HG03469 (cell line): ENCODE measurements around the gene PIGB.
"Not testable (repeated sequence)": the region's sequence is repeated elsewhere in the genome, so short reads cannot be mapped to it uniquely, and the experiment has no call there.

Experiments
- ATAC-seq: cut with Tn5 transposase; IDR thresholded peaks from one replicate; pipeline ENCODE4 v1.9.1; 2021; ENCODE audit warnings: mild to moderate bottlenecking, moderate library complexity, moderate number of reproducible peaks; ENCODE audit not compliant: unreplicated experiment

Gene PIGB

GRCh38 chr15:55318588-55319494 is at the start of gene PIGB, which contains the start of gene PIGBOS1:
Gene PIGB, plus strand, starts transcription at chr15:55319222. Its CDS starts 29 bp downstream, at chr15:55319251.
Gene PIGBOS1, minus strand, starts transcription at chr15:55319123. Its CDS starts 1,331 bp downstream, at chr15:55317792.
- peak; percentile 82 for ATAC-seq

GRCh38 chr15:55270291-55270690 is 48.7 kb upstream of the PIGB start:
- no peak for ATAC-seq

DNA sequence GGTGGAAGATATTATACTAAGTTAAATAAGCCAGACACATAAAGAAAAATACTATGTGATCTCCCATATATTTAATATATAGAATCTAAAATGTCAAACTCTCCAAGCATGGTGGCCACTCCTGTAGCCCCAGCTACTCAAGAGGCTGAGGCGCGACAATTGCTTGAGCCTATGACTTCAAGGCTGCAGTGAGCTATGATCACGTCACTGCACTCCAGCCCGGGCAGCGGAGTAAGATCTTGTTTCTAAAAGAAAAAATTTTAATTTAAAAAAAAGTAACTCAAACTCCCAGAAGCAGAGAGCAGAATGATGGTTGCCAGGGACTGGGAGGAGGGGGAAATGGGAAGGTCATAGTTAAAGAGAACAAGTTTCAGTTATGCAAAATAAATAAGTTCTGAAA is 42.7 kb upstream of the PIGB start:
- ATAC-seq = no peak

DNA sequence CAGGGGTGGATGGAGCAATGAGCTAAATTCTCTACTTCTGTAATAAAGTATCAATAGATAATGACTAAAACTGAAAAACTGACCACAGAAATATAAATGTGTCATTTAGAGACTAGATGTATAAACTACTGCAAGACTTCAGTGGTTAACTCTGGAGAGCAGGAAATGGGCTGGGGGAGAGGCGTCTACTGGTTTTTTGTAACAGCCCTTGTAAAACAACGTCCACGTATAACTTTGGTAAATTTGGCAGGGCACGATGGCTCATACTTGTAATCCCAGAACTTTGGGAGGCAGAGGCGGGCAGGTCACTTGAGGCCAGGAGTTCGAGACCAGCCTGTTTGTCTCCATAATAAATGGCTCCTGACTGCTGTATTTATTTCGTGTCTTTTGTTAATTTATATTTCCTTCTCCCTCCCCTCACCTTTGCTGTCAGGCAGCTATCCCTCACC is 41.9 kb upstream of the PIGB start:
- ATAC-seq = peak; percentile 50

DNA sequence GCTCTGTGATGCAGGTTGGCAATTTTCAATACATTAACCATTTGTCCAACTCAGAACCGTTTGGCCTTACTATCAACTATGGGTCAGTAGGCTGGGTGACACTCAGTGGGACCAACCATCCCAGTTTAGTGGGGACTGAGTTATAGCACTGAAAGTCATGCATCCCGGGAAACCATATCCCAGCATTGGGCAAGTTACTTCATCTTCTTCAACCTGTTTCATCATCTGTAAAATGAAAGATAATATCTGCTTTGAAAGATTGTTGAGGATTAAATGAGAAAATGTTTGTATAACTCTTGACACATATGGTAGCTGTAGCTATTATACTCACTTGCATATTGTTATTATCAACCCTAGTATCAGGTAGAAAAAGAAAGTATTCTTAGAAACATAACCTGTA is 41.3 kb upstream of the PIGB start:
- ATAC-seq = no peak

DNA sequence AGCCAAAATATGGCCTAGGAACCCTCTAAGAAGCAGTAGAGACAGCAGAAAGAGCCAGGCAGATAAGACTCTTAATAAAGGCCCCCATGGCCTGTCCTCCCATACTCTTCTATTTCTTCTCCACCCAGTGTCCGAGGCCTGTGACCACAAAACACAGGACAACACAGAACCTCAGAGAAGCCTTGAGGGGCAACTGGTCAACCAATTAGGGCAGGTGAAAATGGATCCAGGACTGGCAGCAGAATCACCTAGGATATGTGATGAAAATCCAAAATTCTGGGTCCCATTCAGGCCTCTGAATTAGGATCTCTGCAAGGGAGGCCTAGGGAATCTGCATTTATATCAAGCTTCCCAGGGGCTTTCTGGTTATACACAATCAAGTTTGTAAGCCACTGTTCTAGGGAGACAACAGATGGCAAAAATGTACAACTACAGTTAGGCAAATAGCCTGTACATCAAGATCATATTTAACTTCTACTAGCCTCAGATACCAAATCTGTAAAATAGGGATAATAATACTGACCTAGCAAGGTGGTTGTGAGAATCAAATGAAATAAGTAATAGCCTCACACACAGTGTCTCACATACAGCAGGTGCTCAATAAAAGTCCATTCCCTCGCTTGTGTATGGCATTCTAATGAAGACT is 39.8 kb upstream of the PIGB start:
- no peak for ATAC-seq

GRCh38 chr15:55279746-55280351 is 39.2 kb upstream of the PIGB start:
- peak; percentile 65 for ATAC-seq

GRCh38 chr15:55280589-55280988 is 38.4 kb upstream of the PIGB start:
- ATAC-seq = not testable (repeated sequence)

DNA sequence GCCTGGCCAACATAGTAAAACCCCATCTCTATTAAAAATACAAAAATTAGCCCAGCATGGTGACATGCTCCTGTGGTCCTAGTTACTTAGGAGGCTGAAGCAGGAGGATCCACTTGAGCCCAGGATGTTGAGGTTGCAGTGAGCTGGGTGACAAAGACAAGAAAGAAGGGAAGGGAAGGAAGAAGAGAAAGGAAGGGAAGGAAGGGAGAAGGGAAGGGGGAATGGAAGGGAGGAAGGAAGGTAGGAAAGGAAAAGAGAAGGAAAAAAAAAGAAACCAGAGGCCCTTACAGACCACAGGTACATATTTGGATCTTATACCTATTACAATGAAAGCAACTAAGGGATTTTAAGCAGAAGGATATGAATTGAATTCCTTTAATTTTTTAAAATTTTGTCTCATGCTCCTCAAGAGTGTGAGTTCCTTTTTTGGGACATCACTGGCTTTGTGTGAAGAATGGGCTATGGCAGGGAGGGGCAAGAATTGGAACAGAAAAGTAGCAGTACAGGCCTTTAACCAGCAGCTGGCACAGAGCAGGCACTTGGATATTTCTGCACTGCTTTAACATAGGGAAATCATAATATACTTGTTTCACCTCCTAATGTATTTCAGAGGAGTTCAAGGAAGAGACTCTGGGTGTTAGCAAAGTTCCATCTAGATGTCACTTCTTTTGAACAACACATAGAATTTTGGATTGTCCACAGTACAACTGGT is 37.3 kb upstream of the PIGB start:
- no peak for ATAC-seq

- ATAC-seq = no peak
Measured at GRCh38 chr15:55282284-55282833, 36.7 kb upstream of the PIGB start.

DNA sequence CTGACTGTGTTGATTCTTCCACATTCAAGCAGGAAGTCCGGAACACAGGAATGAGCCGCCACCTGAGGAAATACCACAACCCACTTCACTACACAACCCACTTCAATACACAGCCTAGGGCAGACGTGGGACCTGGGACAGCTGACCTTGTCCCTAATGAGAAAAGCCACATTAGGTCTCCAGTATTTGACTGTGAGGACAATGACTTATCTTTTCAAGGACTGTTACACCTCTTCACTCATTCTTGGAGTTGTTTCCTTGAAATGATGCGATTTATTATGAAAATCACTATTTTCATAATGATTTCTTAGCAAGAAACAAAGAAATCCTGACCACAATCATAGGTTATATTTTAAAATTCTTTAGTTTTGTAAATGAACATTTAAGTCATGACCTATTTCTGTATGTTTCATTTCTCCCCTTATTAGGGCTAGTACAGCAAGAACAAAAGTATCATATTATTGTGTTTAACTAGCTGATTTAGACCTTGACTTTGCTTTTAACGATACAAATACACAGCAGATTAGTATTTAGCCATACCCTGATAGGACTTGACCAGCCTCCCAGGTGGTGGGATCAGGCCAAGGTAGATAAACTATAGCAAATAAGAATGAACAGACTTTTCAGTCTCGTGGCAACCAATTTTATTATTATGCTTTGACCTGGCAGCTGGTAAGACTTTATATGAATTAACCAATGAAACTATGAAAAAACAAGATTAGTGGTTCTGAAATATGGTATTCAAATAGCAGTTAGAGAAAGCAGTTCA is 35.5 kb upstream of the PIGB start:
- ATAC-seq = no peak

DNA sequence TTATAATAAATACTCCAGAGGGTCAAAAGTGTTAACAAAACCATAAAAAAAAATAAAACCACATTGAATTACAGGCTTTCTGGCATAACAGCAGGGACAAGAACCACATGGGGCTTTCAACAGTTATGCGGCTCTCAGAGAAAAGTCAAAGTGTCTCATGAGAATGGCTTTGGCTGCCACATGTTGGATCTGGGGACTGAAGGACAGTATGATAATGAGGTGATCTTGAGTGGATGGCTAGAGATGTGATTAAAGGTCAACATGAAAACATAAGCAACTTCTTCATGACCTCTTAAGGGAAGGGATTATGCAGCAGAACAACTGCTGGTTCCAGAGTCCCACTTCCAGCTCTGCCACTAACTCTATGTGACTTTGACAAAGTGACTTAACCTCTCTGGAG is 34.6 kb upstream of the PIGB start:
- no peak for ATAC-seq

GRCh38 chr15:55286442-55287189 is 32.4 kb upstream of the PIGB start:
- not testable (repeated sequence) for ATAC-seq

DNA sequence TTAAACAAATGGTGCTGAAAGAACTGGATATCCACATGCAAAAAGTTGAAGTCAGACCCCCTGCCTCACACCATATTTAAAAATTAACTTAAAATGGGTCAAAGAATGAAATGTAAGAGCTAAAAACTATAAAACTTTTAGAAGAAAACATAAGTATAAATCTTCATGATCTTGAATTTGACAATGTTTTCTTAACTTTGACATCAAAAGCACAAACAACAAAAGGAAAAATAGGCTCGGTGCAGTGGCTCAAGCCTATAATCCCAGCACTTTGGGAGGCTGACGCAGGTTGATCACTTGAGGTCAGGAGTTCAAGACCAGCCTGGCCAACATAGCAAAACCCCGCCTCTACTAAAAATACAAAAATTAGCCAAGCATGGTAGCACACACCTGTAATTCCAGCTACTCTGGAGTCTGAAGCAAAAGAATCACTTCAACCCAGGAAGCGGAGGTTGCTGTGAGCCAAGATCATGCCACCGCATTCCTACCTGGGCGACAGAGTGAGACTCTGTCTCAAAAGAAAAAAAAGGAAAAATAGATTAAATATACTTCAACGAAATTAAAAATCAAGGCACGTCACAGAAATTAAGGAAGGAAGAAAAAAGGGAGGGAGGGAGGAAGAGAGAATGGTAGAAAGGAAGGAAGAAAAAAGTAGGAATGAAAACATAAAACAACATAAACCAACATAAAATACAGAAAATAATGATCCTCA is 30.9 kb upstream of the PIGB start:
- ATAC-seq = no peak

DNA sequence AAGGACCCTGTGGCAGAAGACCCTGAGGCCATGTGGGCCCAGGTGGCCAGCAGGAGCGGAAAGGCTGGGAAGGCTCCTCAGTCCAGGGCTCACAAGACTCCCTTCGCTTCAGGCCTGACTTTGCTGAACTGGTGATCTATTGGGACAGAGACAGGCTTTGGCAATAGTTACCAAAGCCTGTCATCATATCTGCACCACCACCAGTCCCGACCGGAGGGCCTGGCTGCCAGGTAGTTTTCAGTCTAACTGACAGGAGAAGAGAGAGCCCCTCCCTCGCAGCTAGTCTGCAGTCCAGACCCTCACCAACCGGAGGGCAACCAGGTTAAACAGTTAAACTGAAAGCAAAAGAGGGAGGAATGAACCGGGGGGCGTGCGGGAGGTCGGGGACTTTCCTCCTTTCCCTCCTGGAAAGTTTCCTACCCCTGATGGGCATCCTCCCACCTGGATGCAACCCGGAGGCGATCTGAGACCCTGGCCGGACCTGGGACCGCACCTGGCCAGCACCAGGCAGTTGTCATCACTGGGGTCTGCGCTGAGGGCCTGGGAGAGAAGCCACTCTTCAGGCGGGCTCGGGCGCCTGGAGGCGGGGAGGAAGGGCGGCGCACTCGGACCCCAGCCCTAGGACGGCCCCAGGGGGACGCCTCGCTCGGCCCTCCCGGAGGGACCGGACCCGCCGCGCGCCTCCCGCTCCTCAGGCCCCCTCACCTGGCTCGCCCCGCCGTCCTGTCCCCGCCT is 29.8 kb upstream of the PIGB start:
- ATAC-seq = peak; percentile 22

- peak; percentile 40 for ATAC-seq
Measured at GRCh38 chr15:55289746-55290527, 29.1 kb upstream of the PIGB start, which contains the start of gene RAB27A. Gene RAB27A, minus strand, starts transcription at chr15:55289813. Its CDS starts 54,879 bp downstream, at chr15:55234934.

DNA sequence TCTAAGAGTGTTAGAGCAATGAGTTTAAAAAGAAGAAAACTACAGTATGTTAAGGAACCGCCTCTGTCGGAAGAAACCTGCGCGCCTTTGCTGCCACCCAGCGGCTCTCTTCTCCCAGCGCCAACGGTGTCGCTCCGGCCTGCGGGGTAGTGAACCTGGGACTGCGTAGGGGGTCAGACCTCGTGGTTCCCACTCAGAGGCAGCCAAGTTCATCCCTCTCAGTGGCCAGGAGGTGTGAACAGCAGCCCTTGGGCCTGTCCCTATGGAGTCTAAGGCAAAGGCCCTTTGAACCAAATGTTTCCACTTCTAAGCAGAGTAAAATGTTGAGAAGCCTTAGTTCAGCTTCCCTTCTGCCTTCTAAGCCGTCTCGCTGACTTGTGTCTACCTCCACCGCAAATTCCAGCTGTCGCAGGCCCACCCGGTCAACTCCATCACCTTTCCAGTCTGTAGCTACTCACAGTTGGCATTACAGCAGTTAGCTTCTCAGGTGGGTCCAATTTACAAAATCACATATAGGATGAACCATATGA is 28.4 kb upstream of the PIGB start:
- ATAC-seq = peak; percentile 49
